Bronchial epithelial cell (primary cell): Measurements from ENCODE around the gene SMC6. TPM values are rescaled to one million over a fixed set of nuclear protein-coding genes. Genes with fewer than 3 reads are reported as not detected.
A peak's percentile ranks its signal among the peaks of the same experiment; 100 is the strongest.

Experiments
- DNase-seq: peaks from one replicate; pipeline ENCODE4 v3.0.0-alpha.2; 2010; ENCODE audit warnings: low read depth
- FAIRE-seq: peaks from 2 replicates; lab custom pipeline; 2011; peaks lifted over from hg19 to GRCh38; lab: Jason Lieb, UNC
- H3K27me3 ChIP-seq: 2 replicates; pipeline ENCODE4 v1.5.1; 2011; ENCODE audit warnings: low read length; ENCODE audit not compliant: control insufficient read depth, insufficient read depth
- H3K36me3 ChIP-seq: 2 replicates; pipeline ENCODE4 v1.5.1; 2011; ENCODE audit warnings: low read length; ENCODE audit not compliant: control insufficient read depth, insufficient read depth
- H3K4me3 ChIP-seq: 2 replicates; pipeline ENCODE4 v1.5.1; 2011; ENCODE audit warnings: mild to moderate bottlenecking, low read depth, low read length, control low read depth
- CTCF ChIP-seq: IDR thresholded peaks from 2 replicates; pipeline ENCODE4 v1.5.1; 2011; ENCODE audit warnings: mild to moderate bottlenecking, moderate library complexity, low read length, control low read depth, inconsistent platforms; ENCODE audit not compliant: insufficient read depth, severe bottlenecking
- total RNA-seq: library from RNA; depleted of rRNA; stranded (reverse); fragments of >200 nt; gene quantifications from 2 replicates; pipeline ENCODE4 v1.2.1, GENCODE V29; 2014

Gene SMC6
- total RNA-seq, 1 donor from 2014 or later: 20.5 TPM

- peaks cover 5% of the 10 kb centered on the region for H3K27me3 ChIP-seq
- no peak overlapping the region for H3K4me3 ChIP-seq
- no peaks in the 10 kb centered on the region for H3K36me3 ChIP-seq
- TF ChIP-seq CTCF: no peak
- no peak for DNase-seq
- FAIRE-seq: peak; percentile 58
These were observed 37.7 kb upstream of the SMC6 start for GRCh38 chr2:17791121-17791816.

GRCh38 chr2:17790536-17790935 is 36.9 kb upstream of the SMC6 start:
- Histone ChIP-seq H3K4me3 (no peak overlapping the region), H3K36me3 (no peaks in the 10 kb centered on the region), H3K27me3 (peaks cover 5% of the 10 kb centered on the region)
- DNase-seq: no peak
- no peak for FAIRE-seq
- TF ChIP-seq CTCF: no peak

DNA sequence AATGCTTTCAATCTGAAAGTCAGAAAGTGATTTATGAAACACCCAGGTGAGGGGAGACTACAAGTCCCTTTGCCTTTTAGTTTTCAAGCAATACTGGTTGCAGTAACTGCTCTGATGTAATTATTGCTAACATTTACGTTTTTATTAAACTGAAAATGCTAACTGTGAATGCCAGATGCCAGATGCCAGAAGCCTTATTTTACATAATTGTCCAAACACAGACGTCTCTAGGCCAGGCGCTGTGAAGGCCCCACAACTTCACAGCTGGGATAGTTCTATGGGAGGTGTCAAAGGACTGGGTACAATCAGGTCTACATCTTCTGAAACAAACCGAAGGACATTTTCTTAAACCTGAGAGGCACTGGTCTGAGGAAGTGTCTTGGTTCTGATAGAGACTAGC is 35.2 kb upstream of the SMC6 start:
- no peak for DNase-seq
- peaks cover 5% of the 10 kb centered on the region for H3K27me3 ChIP-seq
- TF ChIP-seq CTCF: no peak
- no peak for FAIRE-seq
- no peak overlapping the region for H3K4me3 ChIP-seq
- no peaks in the 10 kb centered on the region for H3K36me3 ChIP-seq

- FAIRE-seq: no peak
These were observed 33.1 kb upstream of the SMC6 start for GRCh38 chr2:17786727-17787126.

DNA sequence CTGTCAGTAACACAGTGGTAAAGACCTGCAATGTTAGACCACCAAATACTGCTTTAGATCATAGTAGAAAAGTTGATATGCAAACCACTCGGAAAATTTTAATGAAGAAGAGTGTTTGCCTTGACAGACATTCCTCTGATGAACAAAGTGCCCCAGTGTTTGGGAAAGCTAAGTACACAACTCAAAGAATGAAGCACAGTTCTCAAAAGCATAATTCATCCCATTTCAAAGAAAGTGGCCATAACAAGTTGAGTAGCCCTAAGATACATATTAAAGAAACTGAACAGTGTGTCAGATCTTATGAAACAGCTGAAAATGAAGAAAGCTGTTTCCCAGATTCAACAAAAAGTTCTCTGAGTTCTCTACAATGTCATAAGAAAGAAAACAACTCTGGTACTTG is 27.9 kb upstream of the SMC6 start:
- no peak for TF ChIP-seq CTCF
- H3K36me3 ChIP-seq: peaks cover 1% of the 10 kb centered on the region
- no peak for FAIRE-seq

More at GRCh38 chr2:17786727-17787126, 33.1 kb upstream of the SMC6 start:
- Histone ChIP-seq H3K27me3 (no peaks in the 10 kb centered on the region), H3K4me3 (no peak overlapping the region), H3K36me3 (no peaks in the 10 kb centered on the region)
- no peak for TF ChIP-seq CTCF
- no peak for DNase-seq

DNA sequence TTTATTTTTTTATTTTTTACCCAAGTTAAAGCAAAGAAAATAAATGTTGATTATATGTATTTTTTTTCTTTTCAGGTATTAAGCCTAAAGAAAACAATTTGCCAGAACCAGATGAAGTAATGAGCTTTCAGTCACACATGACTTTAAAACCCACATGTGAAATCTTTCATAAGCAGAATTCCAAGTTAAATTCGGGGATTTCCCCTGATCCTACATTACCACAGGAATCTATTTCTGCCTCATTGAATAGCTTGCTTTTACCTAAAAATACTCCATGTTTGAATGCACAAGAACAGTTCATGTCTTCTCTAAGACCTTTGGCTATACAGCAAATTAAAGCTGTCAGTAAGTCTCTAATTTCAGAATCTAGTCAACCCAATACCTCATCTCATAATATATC is 26.9 kb upstream of the SMC6 start:
- no peak for TF ChIP-seq CTCF
- DNase-seq (no peak), FAIRE-seq (no peak)
- no peak overlapping the region for H3K4me3 ChIP-seq
- H3K27me3 ChIP-seq: no peaks in the 10 kb centered on the region
- H3K36me3 ChIP-seq: peaks cover 1% of the 10 kb centered on the region

More for the DNA sequence above, 27.9 kb upstream of the SMC6 start:
- Histone ChIP-seq H3K27me3 (no peaks in the 10 kb centered on the region), H3K4me3 (no peak overlapping the region)
- no peak for DNase-seq
